DMS 273 treated with DMSO at 0.1 percent for 48 hours (cell line): ENCODE measurements around the gene CHST12.

Experiments
- DNase-seq: peaks from one replicate; lab custom pipeline; 2025; lab: John Stamatoyannopoulos, UW

The CHST12 gene

GRCh38 chr7:2479276-2480069, 76.1 kb downstream of the CHST12 start:
- no peak for DNase-seq

GRCh38 chr7:2480070-2480408, 76.6 kb downstream of the CHST12 start:
- no peak for DNase-seq

DNA sequence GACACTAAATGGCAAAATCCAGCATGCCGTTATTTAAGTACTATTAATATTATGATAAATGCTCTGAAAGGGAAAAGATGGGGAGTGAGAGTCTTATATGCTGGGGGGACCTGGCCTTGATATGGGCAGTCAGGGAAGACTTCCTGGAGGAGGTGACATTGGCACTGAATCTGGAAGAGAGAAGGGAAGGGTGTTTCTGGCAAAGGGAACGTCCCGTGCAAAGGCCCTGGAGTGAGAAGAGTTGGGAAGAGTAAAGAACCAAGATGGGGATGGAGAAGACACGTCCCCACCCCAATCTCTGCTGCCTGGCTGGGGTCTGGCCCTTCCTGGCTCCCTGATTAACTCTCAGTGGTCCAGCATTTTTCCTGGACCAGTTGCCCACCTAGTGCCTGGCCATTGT, 77.8 kb downstream of the CHST12 start:
- DNase-seq = no peak

DNA sequence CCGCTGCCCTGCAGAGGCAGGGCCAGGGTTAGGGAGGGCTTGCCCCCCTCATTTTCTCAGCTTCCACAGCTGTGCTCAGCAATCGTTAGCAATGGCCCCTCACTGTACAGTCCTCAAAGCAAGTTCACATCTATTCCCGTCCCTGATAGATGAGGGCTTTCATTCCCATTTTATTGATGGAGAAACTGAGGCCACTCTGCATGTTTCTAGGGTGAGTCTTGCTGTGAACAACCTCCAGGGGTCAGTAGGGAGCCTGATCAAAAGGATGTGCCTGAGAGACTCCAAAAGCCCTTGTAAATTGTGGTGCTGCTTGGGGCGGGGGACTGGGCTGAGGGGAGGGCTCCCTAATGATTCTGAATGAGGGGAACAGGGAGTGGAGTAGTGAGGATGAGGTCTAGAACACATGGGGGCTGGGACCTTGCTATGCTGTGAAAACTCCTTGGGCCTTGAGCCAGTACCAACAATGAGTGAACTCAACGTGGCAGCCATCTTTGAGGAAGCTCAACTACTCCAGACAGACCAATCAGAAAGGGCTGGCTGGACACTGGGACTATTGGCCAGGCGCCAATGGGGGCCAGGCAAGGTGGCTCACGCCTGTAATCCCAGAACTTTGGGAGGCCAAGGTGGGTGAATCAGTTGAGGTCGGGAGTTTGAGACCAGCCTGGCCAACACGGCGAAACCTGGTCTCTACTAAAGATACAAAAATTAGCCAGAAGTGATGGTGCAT, 79.5 kb downstream of the CHST12 start:
- no peak for DNase-seq

DNA sequence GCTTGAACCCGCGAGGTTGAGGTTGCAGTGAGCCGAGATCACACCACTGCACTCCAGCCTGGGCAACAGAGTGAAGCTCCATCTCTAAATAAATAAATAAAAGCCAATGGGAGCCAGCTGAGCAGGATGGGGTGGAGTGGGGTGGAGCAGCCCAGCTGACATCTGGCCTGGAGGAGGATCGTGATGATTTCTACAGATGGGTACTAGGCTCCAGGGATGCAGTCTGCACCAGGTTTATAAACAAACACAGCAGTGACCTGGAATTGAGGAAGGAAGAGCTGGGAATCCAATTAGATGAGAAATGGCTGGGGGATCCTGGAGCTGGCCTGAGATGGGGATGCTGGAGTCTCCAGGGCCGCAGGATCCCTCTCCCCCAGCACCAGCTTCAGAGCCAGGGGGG, 80.1 kb downstream of the CHST12 start:
- DNase-seq = peak; percentile 73

GRCh38 chr7:2484868-2485267, 81.5 kb downstream of the CHST12 start:
- DNase-seq = no peak

GRCh38 chr7:2487586-2488271, 84.3 kb downstream of the CHST12 start:
- DNase-seq = peak; percentile 43

- DNase-seq = no peak
These were observed 84.8 kb downstream of the CHST12 start for GRCh38 chr7:2488272-2488645.

DNA sequence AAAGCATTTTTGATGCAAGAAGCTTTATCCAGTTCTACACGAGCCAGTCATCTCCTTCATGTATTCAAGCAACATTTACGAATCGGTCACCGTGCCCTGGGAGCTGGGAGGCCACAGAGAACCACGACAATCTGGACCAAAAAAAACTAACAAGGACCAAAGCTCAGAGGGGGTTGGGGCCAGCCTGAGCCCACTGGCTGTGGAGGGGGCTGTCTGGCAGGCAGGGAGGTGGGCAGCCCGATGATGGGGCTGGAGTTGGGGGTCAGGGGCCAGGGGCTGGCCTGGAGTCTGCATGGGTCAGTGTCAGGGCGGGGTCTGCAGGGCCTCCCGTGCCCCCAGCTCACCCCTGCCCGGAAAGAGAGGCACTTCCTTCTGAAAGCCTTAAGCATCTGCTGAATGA, 85.3 kb downstream of the CHST12 start:
- DNase-seq = no peak

- no peak for DNase-seq
These were observed 86.8 kb downstream of the CHST12 start for GRCh38 chr7:2490181-2490651.

GRCh38 chr7:2492038-2492437, 88.6 kb downstream of the CHST12 start:
- no peak for DNase-seq

GRCh38 chr7:2493205-2494164, 90.1 kb downstream of the CHST12 start:
- DNase-seq = no peak

DNA sequence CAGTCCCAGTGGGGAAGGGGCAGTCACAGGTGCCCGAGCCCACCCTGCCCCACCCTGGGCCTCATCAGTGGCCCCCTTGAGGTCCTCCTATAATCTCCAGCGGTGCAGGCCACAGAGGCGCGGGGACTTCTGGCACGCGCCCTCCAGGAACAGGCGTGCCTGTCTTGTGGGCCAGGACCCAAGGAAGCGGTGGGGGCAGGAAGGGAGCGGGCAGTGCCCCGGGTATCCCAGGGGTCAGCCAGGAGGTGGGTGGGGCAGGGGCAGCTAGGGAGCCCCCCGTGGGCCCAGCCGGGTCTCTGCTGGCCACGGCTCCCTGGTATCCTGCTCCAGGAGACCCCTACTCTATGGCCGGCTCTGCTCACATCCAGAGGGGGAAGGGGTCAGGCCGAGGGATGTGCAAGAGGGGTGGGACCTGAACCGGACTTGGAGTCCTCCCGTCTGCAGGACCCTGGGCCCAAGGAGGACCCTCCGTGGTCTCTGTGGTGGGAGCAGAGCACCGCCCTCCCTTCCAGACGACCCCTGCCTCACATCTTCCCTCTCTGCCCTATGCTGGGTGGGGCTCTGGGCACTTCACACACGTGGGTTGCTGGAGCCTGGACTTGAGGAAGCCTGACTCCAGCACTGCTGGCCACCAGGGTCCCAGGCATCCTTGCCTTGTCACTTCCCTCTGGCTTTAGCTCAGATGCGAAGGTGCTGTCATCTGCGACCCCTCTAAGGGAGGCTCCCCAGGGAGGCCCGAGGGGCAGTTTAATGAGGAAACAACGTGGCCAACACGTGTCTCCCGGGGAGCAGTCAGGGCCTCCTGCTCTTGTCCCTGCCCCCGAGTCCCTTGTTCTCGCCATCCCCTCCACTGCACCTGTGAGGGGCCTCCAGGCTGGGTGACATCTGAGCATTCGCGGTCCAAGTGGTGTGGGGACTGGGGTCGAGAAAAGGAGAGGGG, 91.0 kb downstream of the CHST12 start:
- DNase-seq = no peak

GRCh38 chr7:2495418-2496299, 92.2 kb downstream of the CHST12 start:
- DNase-seq = no peak

- DNase-seq = no peak
These were observed 93.0 kb downstream of the CHST12 start for GRCh38 chr7:2496375-2496774.

GRCh38 chr7:2497065-2497464, 93.7 kb downstream of the CHST12 start:
- no peak for DNase-seq

DNA sequence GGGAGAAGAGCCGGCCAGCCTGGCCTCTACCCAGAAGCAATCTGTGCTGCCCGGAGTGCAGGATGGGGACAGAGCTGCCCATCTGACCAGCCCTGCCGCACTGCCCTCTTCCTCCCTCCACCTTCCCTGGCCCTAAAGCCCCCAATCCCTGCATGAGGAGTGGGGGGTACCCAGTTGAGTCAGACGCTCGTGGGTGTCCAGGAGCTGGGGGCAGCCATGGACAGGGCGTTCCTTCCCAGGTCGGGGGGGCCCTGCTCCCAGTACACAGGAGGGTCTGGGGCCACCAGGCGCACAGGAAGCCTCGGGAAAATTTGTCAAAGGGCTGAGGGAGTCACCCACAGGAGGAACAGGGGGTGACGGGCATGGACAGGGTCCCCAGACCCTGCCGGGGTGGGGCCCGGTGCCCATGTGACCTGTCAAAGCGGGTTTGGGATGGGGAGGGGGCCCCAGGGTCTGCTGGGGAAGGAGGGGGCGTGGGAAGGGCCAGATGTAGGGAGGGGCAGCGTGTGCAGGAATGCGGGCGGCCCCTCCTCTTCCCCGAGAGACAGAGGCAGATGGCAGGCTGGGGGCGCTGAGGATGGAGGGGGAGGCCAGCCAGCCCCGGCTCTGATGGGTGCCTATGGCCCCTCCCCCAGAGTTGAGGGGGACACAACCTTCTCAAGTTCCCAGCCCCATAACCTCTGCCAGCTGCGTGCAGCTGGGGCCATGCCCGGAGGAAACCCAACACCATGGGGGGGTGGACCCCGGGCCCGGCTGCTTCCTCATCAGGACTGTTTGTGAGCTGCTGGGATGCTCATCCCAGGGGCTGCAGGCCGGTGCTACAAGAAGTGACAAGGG, 94.3 kb downstream of the CHST12 start:
- DNase-seq = peak; percentile 69
